DND-41 (cell line): ENCODE measurements around the gene SLC25A36.
"Not testable (repeated sequence)": the region's sequence is repeated elsewhere in the genome, so short reads cannot be mapped to it uniquely, and the experiment has no call there.

Experiments
- ATAC-seq: fragments of 200-7000 bp; cut with Tn5 transposase; 3 replicates; pipeline ENCODE4 v1.9.1; 2021; ENCODE audit warnings: low read depth; ENCODE audit not compliant: insufficient read depth
- DNase-seq: peaks from one replicate; pipeline ENCODE4 v3.0.0-alpha.2; 2020
- H2AFZ ChIP-seq: 2 replicates; pipeline ENCODE4 v1.6.0; 2012; ENCODE audit warnings: low read depth, low read length
- H3K27ac ChIP-seq: 2 replicates; pipeline ENCODE4 v1.5.1; 2012; ENCODE audit warnings: low read length, inconsistent platforms
- H3K27me3 ChIP-seq: fragments of 200-600 bp; sonication (generic); 2 replicates; pipeline ENCODE4 v1.6.0; 2012; ENCODE audit warnings: low read length, mild to moderate bottlenecking, inconsistent platforms; ENCODE audit not compliant: insufficient read depth, poor library complexity
- H3K36me3 ChIP-seq: 2 replicates; pipeline ENCODE4 v1.5.1; 2012; ENCODE audit warnings: low read length, inconsistent platforms; ENCODE audit not compliant: insufficient read depth
- H3K4me1 ChIP-seq: 2 replicates; pipeline ENCODE4 v1.5.1; 2012; ENCODE audit warnings: mild to moderate bottlenecking, low read length; ENCODE audit not compliant: insufficient read depth
- H3K4me2 ChIP-seq: 2 replicates; pipeline ENCODE4 v1.6.0; 2012; ENCODE audit warnings: mild to moderate bottlenecking, moderate library complexity, low read length, inconsistent platforms; ENCODE audit not compliant: insufficient read depth
- H3K4me3 ChIP-seq, 2 experiments: fragments of 200-600 bp in 1 of 2; shearing (Covaris generic) in 1 of 2; 2 replicates each; pipeline ENCODE4 v1.5.1; 2012 to 2016; ENCODE audit warnings: inconsistent platforms in 2 of 2, low read length in 2 of 2, mild to moderate bottlenecking in 2 of 2, low read depth in 1 of 2, moderate library complexity in 1 of 2
- H3K79me2 ChIP-seq: 2 replicates; pipeline ENCODE4 v1.6.0; 2012; ENCODE audit warnings: low read length, inconsistent platforms; ENCODE audit not compliant: insufficient read depth
- H3K9ac ChIP-seq: 2 replicates; pipeline ENCODE4 v1.6.0; 2012; ENCODE audit warnings: low read depth, mild to moderate bottlenecking, inconsistent platforms, low read length, moderate library complexity
- H3K9me3 ChIP-seq: 2 replicates; pipeline ENCODE4 v1.5.1; 2012; ENCODE audit warnings: low read length, moderate library complexity, mild to moderate bottlenecking, inconsistent platforms; ENCODE audit not compliant: insufficient read depth, severe bottlenecking
- H4K20me1 ChIP-seq: 2 replicates; pipeline ENCODE4 v1.6.0; 2012; ENCODE audit warnings: low read length; ENCODE audit not compliant: insufficient read depth
- CTCF ChIP-seq: IDR thresholded peaks from 2 replicates; pipeline ENCODE4 v1.5.1; 2012; ENCODE audit warnings: borderline replicate concordance, low read length, moderate library complexity, mild to moderate bottlenecking; ENCODE audit not compliant: poor library complexity, severe bottlenecking; ENCODE audit errors: extremely low read depth
- EZH2 ChIP-seq: IDR thresholded peaks from 3 replicates; pipeline ENCODE4 v1.6.1; 2012; ENCODE audit warnings: borderline replicate concordance, low read depth, mild to moderate bottlenecking, moderate library complexity, low read length, inconsistent platforms; ENCODE audit not compliant: severe bottlenecking

Gene SLC25A36

GRCh38 chr3:140931801-140932200 lies 9.8 kb upstream of the SLC25A36 start:
- H3K27me3 ChIP-seq, result no peaks in the 10 kb centered on the region
- H3K79me2 ChIP-seq, result no peaks in the 10 kb centered on the region
- ATAC-seq (no peak), DNase-seq (no peak)
- no peak overlapping the region for H3K4me3 ChIP-seq
- H3K27ac ChIP-seq, result no peak overlapping the region
- no peak overlapping the region for H3K9ac ChIP-seq
- no peak overlapping the region for H3K4me2 ChIP-seq
- no peaks in the 10 kb centered on the region for H4K20me1 ChIP-seq
- H3K9me3 ChIP-seq, result no peaks in the 10 kb centered on the region
- H3K4me1 ChIP-seq, result no peaks in the 10 kb centered on the region
- no peaks in the 10 kb centered on the region for H3K36me3 ChIP-seq
- H2AFZ ChIP-seq, result no peak overlapping the region
- TF ChIP-seq EZH2 (no peak), CTCF (no peak)

- Histone ChIP-seq H3K27me3 (no peaks in the 10 kb centered on the region), H2AFZ (no peak overlapping the region), H3K4me2 (no peak overlapping the region), H3K4me3 (no peak overlapping the region), H3K9ac (no peak overlapping the region), H3K4me1 (no peaks in the 10 kb centered on the region), H3K36me3 (no peaks in the 10 kb centered on the region), H3K27ac (no peak overlapping the region), H3K9me3 (no peaks in the 10 kb centered on the region), H3K79me2 (no peaks in the 10 kb centered on the region), H4K20me1 (no peaks in the 10 kb centered on the region)
- ATAC-seq (no peak), DNase-seq (no peak)
- TF ChIP-seq CTCF (no peak), EZH2 (no peak)
Observed at GRCh38 chr3:140933109-140933508, 8.5 kb upstream of the SLC25A36 start.

- no peaks in the 10 kb centered on the region for H3K79me2 ChIP-seq
Observed at GRCh38 chr3:140933552-140933951, 8.1 kb upstream of the SLC25A36 start.

GRCh38 chr3:140939305-140939704 lies 2.3 kb upstream of the SLC25A36 start:
- not testable (repeated sequence) for DNase-seq, H4K20me1 ChIP-seq, H3K9ac ChIP-seq, H2AFZ ChIP-seq, H3K4me2 ChIP-seq, ATAC-seq, H3K9me3 ChIP-seq, H3K4me3 ChIP-seq, H3K36me3 ChIP-seq, H3K27me3 ChIP-seq, H3K27ac ChIP-seq
- H3K79me2 ChIP-seq, result peaks cover 26% of the 10 kb centered on the region
- H3K4me1 ChIP-seq, result peaks cover 27% of the 10 kb centered on the region

More at GRCh38 chr3:140933552-140933951, 8.1 kb upstream of the SLC25A36 start:
- Histone ChIP-seq H3K4me2 (no peak overlapping the region), H4K20me1 (no peaks in the 10 kb centered on the region), H3K27me3 (no peaks in the 10 kb centered on the region), H3K9me3 (no peaks in the 10 kb centered on the region), H3K27ac (no peak overlapping the region), H3K36me3 (no peaks in the 10 kb centered on the region), H3K9ac (no peak overlapping the region), H3K4me1 (no peaks in the 10 kb centered on the region), H3K4me3 (no peak overlapping the region), H2AFZ (no peak overlapping the region)
- TF ChIP-seq EZH2 (no peak), CTCF (no peak)
- ATAC-seq, result no peak
- no peak for DNase-seq
